DOHH2 (cell line): ENCODE measurements around the gene CYTH1.

ENCODE experiments used
- H3F3A ChIP-seq: fragments of 200-600 bp; sonication (generic), shearing (Covaris generic); 2 replicates; pipeline ENCODE4 v1.6.0; 2016; ENCODE audit warnings: antibody characterized with exemption, mild to moderate bottlenecking; ENCODE audit not compliant: control insufficient read depth, insufficient read depth
- H3K27ac ChIP-seq: fragments of 200-600 bp; sonication (generic); 2 replicates; pipeline ENCODE4 v1.5.1; 2014; ENCODE audit warnings: low read depth, mild to moderate bottlenecking, low read length, moderate library complexity
- H3K27me3 ChIP-seq: fragments of 200-600 bp; sonication (generic); 2 replicates; pipeline ENCODE4 v1.6.1; 2014; ENCODE audit warnings: mild to moderate bottlenecking, low read length, mixed read lengths; ENCODE audit not compliant: control insufficient read depth
- H3K36me3 ChIP-seq: fragments of 200-600 bp; sonication (generic); 2 replicates; pipeline ENCODE4 v1.6.1; 2014; ENCODE audit warnings: mild to moderate bottlenecking, low read length, moderate library complexity, mixed read lengths; ENCODE audit not compliant: control insufficient read depth
- H3K4me1 ChIP-seq: fragments of 200-600 bp; sonication (generic); 2 replicates; pipeline ENCODE4 v1.6.1; 2014; ENCODE audit warnings: mild to moderate bottlenecking, low read length, mixed read lengths; ENCODE audit not compliant: control insufficient read depth
- H3K4me2 ChIP-seq: fragments of 200-600 bp; sonication (generic); 2 replicates; pipeline ENCODE4 v1.6.0; 2014; ENCODE audit warnings: mild to moderate bottlenecking, low read length, moderate library complexity
- H3K4me3 ChIP-seq: fragments of 200-600 bp; sonication (generic); 2 replicates; pipeline ENCODE4 v1.5.1; 2014; ENCODE audit warnings: mild to moderate bottlenecking, low read length, mixed read lengths
- H3K79me2 ChIP-seq: fragments of 200-600 bp; sonication (generic); 2 replicates; pipeline ENCODE4 v1.6.1; 2014; ENCODE audit warnings: mild to moderate bottlenecking, low read length, mixed read lengths; ENCODE audit not compliant: control insufficient read depth
- H3K9me2 ChIP-seq: fragments of 200-600 bp; sonication (generic); replicated peaks from 2 replicates; pipeline ENCODE4 v1.6.1; 2014; ENCODE audit warnings: mild to moderate bottlenecking, low read length, mixed read lengths; ENCODE audit not compliant: control insufficient read depth
- H3K9me3 ChIP-seq: fragments of 200-600 bp; sonication (generic); 2 replicates; pipeline ENCODE4 v1.6.1; 2014; ENCODE audit warnings: antibody characterized with exemption, low read length, mixed read lengths; ENCODE audit not compliant: control insufficient read depth, insufficient read depth
- H4K20me1 ChIP-seq: fragments of 200-600 bp; sonication (generic); 2 replicates; pipeline ENCODE4 v1.6.0; 2014; ENCODE audit warnings: low read depth, mild to moderate bottlenecking, antibody characterized with exemption, low read length, moderate library complexity; ENCODE audit not compliant: control insufficient read depth, insufficient read depth
- CTCF ChIP-seq: fragments of 200-600 bp; sonication (generic); IDR thresholded peaks from one replicate; pipeline ENCODE4 v1.5.1; 2014; ENCODE audit warnings: antibody characterized with exemption, mild to moderate bottlenecking, low read depth, low read length; ENCODE audit not compliant: poor library complexity, severe bottlenecking
- EZH2phosphoT487 ChIP-seq: fragments of 200-600 bp; sonication (generic); IDR thresholded peaks from 2 replicates; pipeline ENCODE4 v1.6.1; 2017; ENCODE audit warnings: borderline replicate concordance, mild to moderate bottlenecking, antibody characterized with exemption, low read length, moderate library complexity, mixed read lengths

CYTH1 gene

GRCh38 chr17:78819402-78819801, 37.3 kb upstream of the CYTH1 start:
- Histone ChIP-seq H3F3A (no peaks in the 10 kb centered on the region), H3K79me2 (peaks cover 15% of the 10 kb centered on the region), H3K27me3 (no peaks in the 10 kb centered on the region)

GRCh38 chr17:78818932-78819331, 36.9 kb upstream of the CYTH1 start:
- H4K20me1 ChIP-seq: no peaks in the 10 kb centered on the region
- H3F3A ChIP-seq: no peaks in the 10 kb centered on the region
- peaks cover 92% of the 10 kb centered on the region for H3K36me3 ChIP-seq
- no peaks in the 10 kb centered on the region for H3K9me2 ChIP-seq
- no peak for TF ChIP-seq EZH2phosphoT487
- no peak for TF ChIP-seq CTCF
- peaks cover 10% of the 10 kb centered on the region for H3K79me2 ChIP-seq
- H3K4me2 ChIP-seq: no peak overlapping the region
- no peak overlapping the region for H3K4me3 ChIP-seq
- no peaks in the 10 kb centered on the region for H3K9me3 ChIP-seq
- H3K27ac ChIP-seq: no peak overlapping the region
- no peaks in the 10 kb centered on the region for H3K27me3 ChIP-seq
- no peaks in the 10 kb centered on the region for H3K4me1 ChIP-seq

More at GRCh38 chr17:78819402-78819801, 37.3 kb upstream of the CYTH1 start:
- Histone ChIP-seq H3K9me2 (no peaks in the 10 kb centered on the region), H3K9me3 (no peaks in the 10 kb centered on the region), H3K36me3 (peaks cover 92% of the 10 kb centered on the region), H3K4me2 (no peak overlapping the region), H3K27ac (no peak overlapping the region), H4K20me1 (no peaks in the 10 kb centered on the region), H3K4me3 (no peak overlapping the region), H3K4me1 (no peaks in the 10 kb centered on the region)
- no peak for TF ChIP-seq EZH2phosphoT487

- Histone ChIP-seq H3K4me3 (no peak overlapping the region), H3K27me3 (no peaks in the 10 kb centered on the region), H3F3A (no peaks in the 10 kb centered on the region), H3K4me2 (no peak overlapping the region), H3K36me3 (peaks cover 92% of the 10 kb centered on the region), H3K9me2 (no peaks in the 10 kb centered on the region), H3K27ac (no peak overlapping the region), H3K4me1 (no peaks in the 10 kb centered on the region), H3K79me2 (peaks cover 4% of the 10 kb centered on the region), H4K20me1 (no peaks in the 10 kb centered on the region), H3K9me3 (no peaks in the 10 kb centered on the region)
- no peak for TF ChIP-seq CTCF
- TF ChIP-seq EZH2phosphoT487: no peak
Measured at GRCh38 chr17:78818152-78818846, 36.2 kb upstream of the CYTH1 start.

- Histone ChIP-seq H3K36me3 (peaks cover 93% of the 10 kb centered on the region), H3K9me2 (no peaks in the 10 kb centered on the region), H4K20me1 (no peaks in the 10 kb centered on the region), H3K4me3 (no peak overlapping the region), H3K27me3 (no peaks in the 10 kb centered on the region), H3K27ac (no peak overlapping the region), H3K4me2 (no peak overlapping the region), H3K79me2 (peaks cover 4% of the 10 kb centered on the region), H3K4me1 (no peaks in the 10 kb centered on the region), H3F3A (no peaks in the 10 kb centered on the region), H3K9me3 (no peaks in the 10 kb centered on the region)
- TF ChIP-seq EZH2phosphoT487: no peak
- no peak for TF ChIP-seq CTCF
Measured at GRCh38 chr17:78817123-78817522, 35.0 kb upstream of the CYTH1 start.
